Effector memory CD4-positive, alpha-beta T cell (primary cell): Measurements from ENCODE around the gene NTN4.
"Not testable (repeated sequence)": the region's sequence is repeated elsewhere in the genome, so short reads cannot be mapped to it uniquely, and the experiment has no call there.

Experiments
- DNase-seq, 3 donors: peaks; one replicate each; pipeline ENCODE4 v3.0.0-alpha.2; 2020
- H3K27ac ChIP-seq: 2 replicates; pipeline ENCODE4 v1.7.0; 2013; ENCODE audit warnings: mild to moderate bottlenecking, low read length, moderate library complexity; ENCODE audit not compliant: insufficient read depth, poor library complexity, severe bottlenecking
- H3K27me3 ChIP-seq: replicated peaks from 2 replicates; pipeline ENCODE4 v1.7.0; 2013; ENCODE audit warnings: mild to moderate bottlenecking, low read length; ENCODE audit not compliant: insufficient read depth, control insufficient read depth, poor library complexity, severe bottlenecking
- H3K36me3 ChIP-seq: 2 replicates; pipeline ENCODE4 v1.7.0; 2013; ENCODE audit warnings: mild to moderate bottlenecking, low read length, moderate library complexity; ENCODE audit not compliant: control insufficient read depth, insufficient read depth
- H3K4me1 ChIP-seq: 2 replicates; pipeline ENCODE4 v1.7.0; 2013; ENCODE audit warnings: low read length, mild to moderate bottlenecking; ENCODE audit not compliant: control insufficient read depth, insufficient read depth, poor library complexity, severe bottlenecking
- H3K4me3 ChIP-seq: 2 replicates; pipeline ENCODE4 v1.7.0; 2013; ENCODE audit warnings: low read length, low read depth, mild to moderate bottlenecking; ENCODE audit not compliant: insufficient read depth, poor library complexity, severe bottlenecking
- H3K9me3 ChIP-seq: 2 replicates; pipeline ENCODE4 v1.7.0; 2013; ENCODE audit warnings: mild to moderate bottlenecking, low read length, moderate library complexity; ENCODE audit not compliant: control insufficient read depth

Gene NTN4

GRCh38 chr12:95699579-95699978 lies 91.0 kb downstream of the NTN4 start:
- no peak overlapping the region for H3K27ac ChIP-seq
- DNase-seq = no peak
- no peaks in the 10 kb centered on the region for H3K4me1 ChIP-seq
- no peaks in the 10 kb centered on the region for H3K9me3 ChIP-seq
- H3K36me3 ChIP-seq = no peaks in the 10 kb centered on the region
- no peaks in the 10 kb centered on the region for H3K27me3 ChIP-seq
- no peak overlapping the region for H3K4me3 ChIP-seq

- no peaks in the 10 kb centered on the region for H3K4me1 ChIP-seq
- H3K9me3 ChIP-seq = no peaks in the 10 kb centered on the region
- no peaks in the 10 kb centered on the region for H3K27me3 ChIP-seq
- H3K27ac ChIP-seq = no peak overlapping the region
- H3K4me3 ChIP-seq = no peak overlapping the region
- DNase-seq = no peak
- H3K36me3 ChIP-seq = no peaks in the 10 kb centered on the region
Observed at GRCh38 chr12:95694136-95694535, 96.4 kb downstream of the NTN4 start.

GRCh38 chr12:95693689-95694088 lies 96.9 kb downstream of the NTN4 start:
- Histone ChIP-seq H3K27ac (no peak overlapping the region), H3K27me3 (no peaks in the 10 kb centered on the region), H3K9me3 (no peaks in the 10 kb centered on the region), H3K4me3 (no peak overlapping the region), H3K36me3 (no peaks in the 10 kb centered on the region), H3K4me1 (no peaks in the 10 kb centered on the region)
- no peak for DNase-seq

DNA sequence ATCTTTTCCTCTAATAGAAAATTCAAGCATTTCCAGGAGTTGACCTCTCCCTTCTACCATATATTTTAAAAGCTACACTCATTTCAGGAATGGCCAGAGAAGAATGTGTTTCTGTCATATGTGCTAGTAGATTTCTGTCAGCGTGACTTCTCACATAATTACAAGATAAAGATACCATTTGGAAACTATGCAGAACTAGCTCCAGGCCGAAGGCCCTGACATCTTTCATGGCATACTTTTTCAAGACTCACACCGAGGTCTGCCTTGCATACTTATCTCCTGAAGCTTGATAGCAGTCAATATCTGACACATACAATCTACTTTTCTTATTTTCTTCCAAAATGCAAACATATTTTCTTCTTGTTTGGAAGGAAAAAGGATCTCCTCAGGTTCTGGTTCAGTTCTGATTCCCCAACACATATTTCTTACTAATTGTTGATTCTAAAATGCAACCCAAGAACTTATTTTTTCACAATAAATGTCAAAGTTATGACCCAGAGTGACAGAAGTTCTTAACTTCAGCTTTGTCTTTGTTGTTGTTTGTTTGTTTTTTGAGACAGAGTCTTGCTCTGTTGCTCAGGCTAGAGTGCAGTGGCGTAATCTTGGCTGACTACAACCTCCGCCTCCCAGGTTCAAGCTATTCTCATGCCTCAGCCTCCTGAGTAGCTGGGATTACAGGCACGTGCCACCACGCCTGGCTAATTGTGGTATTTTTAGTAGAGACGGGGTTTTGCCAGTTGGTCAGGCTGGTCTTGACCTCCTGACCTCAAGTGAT lies 99.5 kb downstream of the NTN4 start:
- no peaks in the 10 kb centered on the region for H3K4me1 ChIP-seq
- no peaks in the 10 kb centered on the region for H3K36me3 ChIP-seq
- H3K9me3 ChIP-seq = no peaks in the 10 kb centered on the region
- no peaks in the 10 kb centered on the region for H3K27me3 ChIP-seq
- no peak for DNase-seq
- no peak overlapping the region for H3K4me3 ChIP-seq
- H3K27ac ChIP-seq = no peak overlapping the region

GRCh38 chr12:95687937-95688336 lies 102.6 kb downstream of the NTN4 start:
- no peaks in the 10 kb centered on the region for H3K36me3 ChIP-seq
- H3K4me1 ChIP-seq = no peaks in the 10 kb centered on the region
- no peaks in the 10 kb centered on the region for H3K27me3 ChIP-seq
- no peak overlapping the region for H3K27ac ChIP-seq
- no peak overlapping the region for H3K4me3 ChIP-seq
- no peak for DNase-seq
- H3K9me3 ChIP-seq = no peaks in the 10 kb centered on the region

GRCh38 chr12:95683418-95683817 lies 107.1 kb downstream of the NTN4 start:
- Histone ChIP-seq H3K36me3 (no peaks in the 10 kb centered on the region), H3K4me3 (no peak overlapping the region), H3K27ac (no peak overlapping the region), H3K9me3 (no peaks in the 10 kb centered on the region), H3K27me3 (no peaks in the 10 kb centered on the region), H3K4me1 (no peaks in the 10 kb centered on the region)
- DNase-seq = no peak

DNA sequence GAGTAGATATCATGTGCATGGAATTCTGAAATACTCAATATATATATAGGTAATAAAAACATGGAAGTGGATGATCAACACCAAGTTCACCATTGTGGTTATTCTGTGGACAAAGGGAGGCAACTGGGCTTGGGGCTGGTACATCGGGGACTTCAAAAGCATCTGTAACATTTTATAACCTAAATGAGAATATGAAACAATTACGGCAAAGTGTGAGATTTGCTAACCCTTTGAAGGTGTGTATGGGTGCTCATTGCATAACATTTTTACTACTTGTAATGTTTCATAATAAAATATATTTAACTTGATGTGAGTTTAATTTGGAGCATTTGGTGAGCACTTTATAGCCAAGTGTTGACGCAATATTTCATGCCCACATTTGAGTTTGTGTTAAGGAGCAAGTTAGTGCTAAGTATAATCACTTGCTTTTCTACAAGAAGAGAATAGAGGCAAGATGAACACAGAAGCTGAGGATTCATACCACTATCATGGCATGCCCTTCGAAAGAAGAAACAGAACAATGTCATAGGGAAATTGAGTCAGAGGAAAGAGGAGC lies 109.3 kb downstream of the NTN4 start:
- no peak overlapping the region for H3K4me3 ChIP-seq
- DNase-seq = no peak
- H3K27me3 ChIP-seq = no peaks in the 10 kb centered on the region
- H3K4me1 ChIP-seq = no peaks in the 10 kb centered on the region
- no peaks in the 10 kb centered on the region for H3K36me3 ChIP-seq
- no peak overlapping the region for H3K27ac ChIP-seq
- H3K9me3 ChIP-seq = no peaks in the 10 kb centered on the region

- no peaks in the 10 kb centered on the region for H3K36me3 ChIP-seq
- no peaks in the 10 kb centered on the region for H3K27me3 ChIP-seq
- DNase-seq = no peak
- no peak overlapping the region for H3K27ac ChIP-seq
- H3K4me3 ChIP-seq = no peak overlapping the region
- no peaks in the 10 kb centered on the region for H3K9me3 ChIP-seq
- no peaks in the 10 kb centered on the region for H3K4me1 ChIP-seq
Observed at GRCh38 chr12:95678684-95679083, 111.9 kb downstream of the NTN4 start.

DNA sequence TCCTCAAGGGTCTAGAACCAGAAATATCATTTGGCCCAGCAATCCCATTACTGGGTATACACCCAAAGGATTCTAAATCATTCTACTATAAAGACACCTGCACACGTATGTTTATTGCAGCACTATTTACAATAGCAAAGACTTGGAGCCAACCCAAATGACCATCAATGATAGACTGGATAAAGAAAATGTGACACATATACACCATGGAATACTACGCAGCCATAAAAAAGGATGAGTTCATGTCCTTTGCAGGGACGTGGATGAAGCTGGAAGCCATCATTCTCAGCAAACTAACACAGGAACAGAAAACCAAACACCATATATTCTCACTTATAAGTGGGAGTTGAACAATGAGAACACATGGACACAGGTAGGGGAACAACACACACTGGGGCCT lies 112.8 kb downstream of the NTN4 start:
- not testable (repeated sequence) for H3K27ac ChIP-seq, H3K4me3 ChIP-seq, H3K36me3 ChIP-seq, H3K9me3 ChIP-seq, DNase-seq, H3K4me1 ChIP-seq, H3K27me3 ChIP-seq

DNA sequence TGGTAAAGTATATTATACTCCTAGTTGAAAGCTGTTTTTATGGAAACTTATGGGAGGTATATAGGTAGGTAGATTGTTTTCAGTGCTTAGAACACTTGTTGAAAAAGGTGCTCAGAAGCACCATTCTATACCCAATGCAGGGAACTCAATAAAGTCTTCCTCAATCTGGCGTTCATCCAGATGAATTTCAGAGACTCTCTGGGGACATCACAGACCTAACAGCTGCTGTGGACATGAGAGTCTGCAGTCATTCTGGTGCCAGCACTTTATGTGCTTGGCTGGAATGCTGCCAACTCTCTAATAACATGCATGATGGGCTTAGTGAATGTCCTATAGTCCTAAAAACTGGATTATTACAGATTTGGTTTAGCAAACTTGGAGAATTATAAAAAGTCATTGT lies 115.9 kb downstream of the NTN4 start:
- Histone ChIP-seq H3K9me3 (no peaks in the 10 kb centered on the region), H3K4me1 (no peaks in the 10 kb centered on the region)

More for the DNA sequence above, 115.9 kb downstream of the NTN4 start:
- no peak overlapping the region for H3K27ac ChIP-seq
- no peak for DNase-seq
- no peaks in the 10 kb centered on the region for H3K27me3 ChIP-seq
- no peak overlapping the region for H3K4me3 ChIP-seq
- H3K36me3 ChIP-seq = no peaks in the 10 kb centered on the region
